ENCODE data around the gene FREY1. TPM values are rescaled to one million over a fixed set of nuclear protein-coding genes. Genes with fewer than 3 reads are reported as not detected.

The FREY1 gene
- 1.2 TPM for total RNA-seq

GRCh38 chr11:45906965-45907611, at the start of gene FREY1:
Gene FREY1, minus strand, starts transcription at chr11:45907271. Its CDS starts 26 bp downstream, at chr11:45907245.
- FAIRE-seq, result no peak
- no peak for DNase-seq (ENCODE audit: low spot score in 2 of 2)

GRCh38 chr11:45949992-45950407, 42.9 kb upstream of the FREY1 start:
- peak in 1 of 2 donors; percentile 8 for DNase-seq (ENCODE audit: low spot score in 2 of 2)

GRCh38 chr11:45948356-45948755, 41.3 kb upstream of the FREY1 start:
- peak in 1 of 2 donors; percentile 9 for DNase-seq (ENCODE audit: low spot score in 2 of 2)

More at GRCh38 chr11:45949992-45950407, 42.9 kb upstream of the FREY1 start:
- no peak for FAIRE-seq

GRCh38 chr11:45947885-45948284, 40.8 kb upstream of the FREY1 start:
- DNase-seq (ENCODE audit: low spot score in 2 of 2), result no peak
- FAIRE-seq, result no peak

More at GRCh38 chr11:45948356-45948755, 41.3 kb upstream of the FREY1 start:
- FAIRE-seq, result no peak

- no peak for DNase-seq (ENCODE audit: low spot score in 2 of 2)
- no peak for FAIRE-seq
Measured at GRCh38 chr11:45945397-45945999, 38.4 kb upstream of the FREY1 start.

- no peak for DNase-seq (ENCODE audit: low spot score in 2 of 2)
- FAIRE-seq, result no peak
Measured at GRCh38 chr11:45942381-45942780, 35.3 kb upstream of the FREY1 start.

- no peak for FAIRE-seq
- DNase-seq (ENCODE audit: low spot score in 2 of 2), result no peak
Measured at GRCh38 chr11:45941285-45941684, 34.2 kb upstream of the FREY1 start.

GRCh38 chr11:45939836-45940235, 32.8 kb upstream of the FREY1 start:
- no peak for FAIRE-seq
- DNase-seq (ENCODE audit: low spot score in 2 of 2), result no peak

GRCh38 chr11:45937916-45938315, 30.8 kb upstream of the FREY1 start:
- FAIRE-seq (no peak), DNase-seq (ENCODE audit: low spot score in 2 of 2) (no peak)

- no peak for FAIRE-seq
- DNase-seq (ENCODE audit: low spot score in 2 of 2), result no peak
Measured at GRCh38 chr11:45936511-45937054, 29.5 kb upstream of the FREY1 start.

- FAIRE-seq (no peak), DNase-seq (ENCODE audit: low spot score in 2 of 2) (no peak)
Measured at GRCh38 chr11:45935349-45936064, 28.4 kb upstream of the FREY1 start.

GRCh38 chr11:45934580-45935318, 27.7 kb upstream of the FREY1 start:
- FAIRE-seq, result no peak

GRCh38 chr11:45933846-45934579, 26.9 kb upstream of the FREY1 start:
- DNase-seq (ENCODE audit: low spot score in 2 of 2), result no peak
- FAIRE-seq, result no peak

More at GRCh38 chr11:45934580-45935318, 27.7 kb upstream of the FREY1 start:
- DNase-seq (ENCODE audit: low spot score in 2 of 2), result no peak

GRCh38 chr11:45933131-45933831, 26.2 kb upstream of the FREY1 start:
- DNase-seq (ENCODE audit: low spot score in 2 of 2), result no peak
- no peak for FAIRE-seq

- FAIRE-seq (no peak), DNase-seq (ENCODE audit: low spot score in 2 of 2) (no peak)
Measured at GRCh38 chr11:45932217-45932616, 25.1 kb upstream of the FREY1 start.

GRCh38 chr11:45931739-45932138, 24.7 kb upstream of the FREY1 start:
- FAIRE-seq (no peak), DNase-seq (ENCODE audit: low spot score in 2 of 2) (no peak)

GRCh38 chr11:45930951-45931570, 24.0 kb upstream of the FREY1 start:
- DNase-seq (ENCODE audit: low spot score in 2 of 2), result no peak
- no peak for FAIRE-seq

GRCh38 chr11:45930031-45930794, 23.1 kb upstream of the FREY1 start:
- FAIRE-seq (no peak), DNase-seq (ENCODE audit: low spot score in 2 of 2) (no peak)

Data from frontal cortex (tissue), 4 donors.